Mesendoderm (in vitro differentiated cells): ENCODE measurements around the gene CASD1.

Experiments used
- DNase-seq: peaks from one replicate; pipeline ENCODE4 v3.0.0; 2013
- H2AK5ac ChIP-seq: 2 replicates; pipeline ENCODE4 v1.6.1; 2013; ENCODE audit warnings: low read length, inconsistent platforms
- H2BK120ac ChIP-seq: 2 replicates; pipeline ENCODE4 v1.6.1; 2013; ENCODE audit warnings: low read depth, mild to moderate bottlenecking, low read length, moderate library complexity, mixed read lengths
- H2BK15ac ChIP-seq: replicated peaks from 2 replicates; pipeline ENCODE4 v1.6.1; 2013; ENCODE audit warnings: low read depth, mild to moderate bottlenecking, moderate library complexity
- H2BK5ac ChIP-seq: 2 replicates; pipeline ENCODE4 v1.6.1; 2013; ENCODE audit warnings: low read length, inconsistent platforms
- H3K18ac ChIP-seq: 2 replicates; pipeline ENCODE4 v1.6.1; 2013; ENCODE audit warnings: mild to moderate bottlenecking, low read length, mixed read lengths
- H3K23ac ChIP-seq: one replicate; pipeline ENCODE4 v1.6.1; 2013; ENCODE audit warnings: low read length
- H3K27ac ChIP-seq: 2 replicates; pipeline ENCODE4 v1.5.1; 2013; ENCODE audit warnings: low read depth, mild to moderate bottlenecking, inconsistent platforms, low read length, moderate library complexity
- H3K27me3 ChIP-seq: 2 replicates; pipeline ENCODE4 v1.6.1; 2013; ENCODE audit warnings: low read length, control low read depth, mild to moderate bottlenecking, inconsistent platforms; ENCODE audit not compliant: insufficient read depth, poor library complexity
- H3K36me3 ChIP-seq: 2 replicates; pipeline ENCODE4 v1.6.1; 2013; ENCODE audit warnings: low read length, inconsistent platforms; ENCODE audit not compliant: control insufficient read depth, insufficient read depth
- H3K4ac ChIP-seq: one replicate; pipeline ENCODE4 v1.6.1; 2013; ENCODE audit warnings: low read depth, mild to moderate bottlenecking, low read length, moderate library complexity
- H3K4me1 ChIP-seq: 2 replicates; pipeline ENCODE4 v1.6.1; 2013; ENCODE audit warnings: low read depth, low read length, inconsistent platforms; ENCODE audit not compliant: control insufficient read depth
- H3K4me2 ChIP-seq: 2 replicates; pipeline ENCODE4 v1.6.1; 2013; ENCODE audit warnings: low read length
- H3K4me3 ChIP-seq: 2 replicates; pipeline ENCODE4 v1.5.1; 2013; ENCODE audit warnings: mild to moderate bottlenecking, low read length
- H3K56ac ChIP-seq: one replicate; pipeline ENCODE4 v1.6.1; 2013; ENCODE audit warnings: low read length
- H3K79me1 ChIP-seq: 2 replicates; pipeline ENCODE4 v1.6.1; 2013; ENCODE audit warnings: low read length, inconsistent platforms
- H3K79me2 ChIP-seq: 2 replicates; pipeline ENCODE4 v1.6.1; 2013; ENCODE audit warnings: mild to moderate bottlenecking, low read length; ENCODE audit not compliant: control insufficient read depth, insufficient read depth
- H3K9ac ChIP-seq: 2 replicates; pipeline ENCODE4 v1.6.1; 2013; ENCODE audit warnings: low read length, inconsistent platforms
- H4K5ac ChIP-seq: one replicate; pipeline ENCODE4 v1.6.1; 2013; ENCODE audit warnings: low read length
- H4K8ac ChIP-seq: one replicate; pipeline ENCODE4 v1.6.1; 2013; ENCODE audit warnings: low read depth, mild to moderate bottlenecking, control low read depth, low read length, moderate library complexity
- WGBS: extraction: QIAGEN DNeasy Blood & Tissue Kit; methylation state at CpG from one replicate; pipeline ENCODE4 v1.1.7; 2013; ENCODE audit warnings: low lambda C conversion rate, missing lambda C conversion rate; ENCODE audit not compliant: insufficient coverage; ENCODE audit errors: extremely low coverage; 5-methylcytosine and 5-hydroxymethylcytosine counted together

CASD1 gene

GRCh38 chr7:94491410-94491809, 18.2 kb upstream of the CASD1 start:
- WGBS: no CpG with 5 or more reads among the region's 3 CpGs
- Histone ChIP-seq H3K4me3 (no peak overlapping the region), H4K8ac (no peak overlapping the region), H2BK5ac (no peak overlapping the region), H3K18ac (no peak overlapping the region), H3K4me2 (no peak overlapping the region), H3K36me3 (no peaks in the 10 kb centered on the region), H3K4ac (no peak overlapping the region), H2BK15ac (no peak overlapping the region), H3K56ac (no peak overlapping the region), H3K4me1 (no peaks in the 10 kb centered on the region), H3K79me2 (no peaks in the 10 kb centered on the region), H3K23ac (no peak overlapping the region), H3K79me1 (no peaks in the 10 kb centered on the region), H3K9ac (no peak overlapping the region), H2BK120ac (no peak overlapping the region), H4K5ac (no peak overlapping the region), H2AK5ac (no peak overlapping the region), H3K27me3 (no peaks in the 10 kb centered on the region), H3K27ac (no peak overlapping the region)
- DNase-seq: no peak

- Histone ChIP-seq H4K8ac (no peak overlapping the region), H3K4ac (no peak overlapping the region), H3K27ac (no peak overlapping the region), H3K9ac (no peak overlapping the region), H3K4me3 (no peak overlapping the region), H2BK120ac (no peak overlapping the region), H4K5ac (no peak overlapping the region), H3K27me3 (no peaks in the 10 kb centered on the region), H2AK5ac (no peak overlapping the region), H3K56ac (no peak overlapping the region), H3K36me3 (no peaks in the 10 kb centered on the region), H3K79me1 (no peaks in the 10 kb centered on the region), H3K79me2 (no peaks in the 10 kb centered on the region), H3K18ac (no peak overlapping the region), H2BK15ac (no peak overlapping the region), H3K4me2 (no peak overlapping the region), H2BK5ac (no peak overlapping the region), H3K23ac (no peak overlapping the region), H3K4me1 (no peaks in the 10 kb centered on the region)
- no peak for DNase-seq
- no CpG with 5 or more reads among the region's 2 CpGs for WGBS
Observed at GRCh38 chr7:94492601-94493000, 17.0 kb upstream of the CASD1 start.

- Histone ChIP-seq H3K18ac (no peak overlapping the region), H2AK5ac (no peak overlapping the region), H2BK120ac (no peak overlapping the region), H4K8ac (no peak overlapping the region), H3K23ac (no peak overlapping the region), H3K27ac (no peak overlapping the region), H3K4me3 (no peak overlapping the region), H3K79me1 (no peaks in the 10 kb centered on the region), H3K36me3 (no peaks in the 10 kb centered on the region), H3K4me1 (no peaks in the 10 kb centered on the region), H3K27me3 (no peaks in the 10 kb centered on the region), H3K4ac (no peak overlapping the region), H3K79me2 (no peaks in the 10 kb centered on the region), H4K5ac (no peak overlapping the region), H2BK15ac (no peak overlapping the region), H3K4me2 (no peak overlapping the region), H3K56ac (no peak overlapping the region), H2BK5ac (no peak overlapping the region), H3K9ac (no peak overlapping the region)
- WGBS: no CpG with 5 or more reads among the region's 2 CpGs
- DNase-seq: no peak
Observed at GRCh38 chr7:94497874-94498670, 11.5 kb upstream of the CASD1 start.

GRCh38 chr7:94498918-94499317, 10.7 kb upstream of the CASD1 start:
- no peak overlapping the region for H3K4ac ChIP-seq
- no peak overlapping the region for H2BK15ac ChIP-seq
- no peak overlapping the region for H3K56ac ChIP-seq
- no peak overlapping the region for H2AK5ac ChIP-seq
- H3K27ac ChIP-seq: no peak overlapping the region
- no peaks in the 10 kb centered on the region for H3K4me1 ChIP-seq
- H4K5ac ChIP-seq: no peak overlapping the region
- no CpG with 5 or more reads among the region's 2 CpGs for WGBS
- no peaks in the 10 kb centered on the region for H3K27me3 ChIP-seq
- no peak overlapping the region for H2BK120ac ChIP-seq
- H3K9ac ChIP-seq: no peak overlapping the region
- no peak overlapping the region for H3K18ac ChIP-seq
- no peak overlapping the region for H3K23ac ChIP-seq
- no peaks in the 10 kb centered on the region for H3K36me3 ChIP-seq
- no peak overlapping the region for H3K4me2 ChIP-seq
- no peaks in the 10 kb centered on the region for H3K79me1 ChIP-seq
- H2BK5ac ChIP-seq: no peak overlapping the region
- no peak overlapping the region for H3K4me3 ChIP-seq
- DNase-seq: no peak
- H4K8ac ChIP-seq: no peak overlapping the region
- H3K79me2 ChIP-seq: no peaks in the 10 kb centered on the region

- no peak for DNase-seq
- H4K5ac ChIP-seq: no peak overlapping the region
- WGBS: no CpG with 5 or more reads among the region's 1 CpG
Observed at GRCh38 chr7:94507462-94507861, 2.1 kb upstream of the CASD1 start.

GRCh38 chr7:94507962-94508361, 1.6 kb upstream of the CASD1 start:
- Histone ChIP-seq H3K18ac (no peak overlapping the region), H3K27ac (no peak overlapping the region), H3K4ac (no peak overlapping the region), H3K4me1 (peaks cover 7% of the 10 kb centered on the region), H3K36me3 (no peaks in the 10 kb centered on the region), H4K8ac (no peak overlapping the region), H3K79me2 (peaks cover 22% of the 10 kb centered on the region), H3K79me1 (no peaks in the 10 kb centered on the region), H2BK120ac (no peak overlapping the region), H3K9ac (no peak overlapping the region), H3K4me3 (no peak overlapping the region), H3K27me3 (no peaks in the 10 kb centered on the region), H2BK15ac (no peak overlapping the region), H4K5ac (no peak overlapping the region), H2BK5ac (no peak overlapping the region), H3K4me2 (no peak overlapping the region), H3K23ac (no peak overlapping the region), H2AK5ac (no peak overlapping the region), H3K56ac (no peak overlapping the region)
- no peak for DNase-seq

More at GRCh38 chr7:94507462-94507861, 2.1 kb upstream of the CASD1 start:
- Histone ChIP-seq H3K27me3 (no peaks in the 10 kb centered on the region), H3K4me1 (peaks cover 7% of the 10 kb centered on the region), H3K18ac (no peak overlapping the region), H3K23ac (no peak overlapping the region), H2AK5ac (no peak overlapping the region), H2BK5ac (no peak overlapping the region), H3K9ac (no peak overlapping the region), H2BK15ac (no peak overlapping the region), H4K8ac (no peak overlapping the region), H3K4me3 (no peak overlapping the region), H3K36me3 (no peaks in the 10 kb centered on the region), H3K27ac (no peak overlapping the region), H3K79me1 (no peaks in the 10 kb centered on the region), H3K79me2 (peaks cover 18% of the 10 kb centered on the region), H2BK120ac (no peak overlapping the region), H3K56ac (no peak overlapping the region), H3K4me2 (no peak overlapping the region), H3K4ac (no peak overlapping the region)
